HG03064 (cell line): Measurements from ENCODE around the gene CDC6.

ENCODE experiments used
- ATAC-seq: cut with Tn5 transposase; IDR thresholded peaks from one replicate; pipeline ENCODE4 v1.9.1; 2021; ENCODE audit warnings: low read depth; ENCODE audit not compliant: unreplicated experiment

Gene CDC6

DNA sequence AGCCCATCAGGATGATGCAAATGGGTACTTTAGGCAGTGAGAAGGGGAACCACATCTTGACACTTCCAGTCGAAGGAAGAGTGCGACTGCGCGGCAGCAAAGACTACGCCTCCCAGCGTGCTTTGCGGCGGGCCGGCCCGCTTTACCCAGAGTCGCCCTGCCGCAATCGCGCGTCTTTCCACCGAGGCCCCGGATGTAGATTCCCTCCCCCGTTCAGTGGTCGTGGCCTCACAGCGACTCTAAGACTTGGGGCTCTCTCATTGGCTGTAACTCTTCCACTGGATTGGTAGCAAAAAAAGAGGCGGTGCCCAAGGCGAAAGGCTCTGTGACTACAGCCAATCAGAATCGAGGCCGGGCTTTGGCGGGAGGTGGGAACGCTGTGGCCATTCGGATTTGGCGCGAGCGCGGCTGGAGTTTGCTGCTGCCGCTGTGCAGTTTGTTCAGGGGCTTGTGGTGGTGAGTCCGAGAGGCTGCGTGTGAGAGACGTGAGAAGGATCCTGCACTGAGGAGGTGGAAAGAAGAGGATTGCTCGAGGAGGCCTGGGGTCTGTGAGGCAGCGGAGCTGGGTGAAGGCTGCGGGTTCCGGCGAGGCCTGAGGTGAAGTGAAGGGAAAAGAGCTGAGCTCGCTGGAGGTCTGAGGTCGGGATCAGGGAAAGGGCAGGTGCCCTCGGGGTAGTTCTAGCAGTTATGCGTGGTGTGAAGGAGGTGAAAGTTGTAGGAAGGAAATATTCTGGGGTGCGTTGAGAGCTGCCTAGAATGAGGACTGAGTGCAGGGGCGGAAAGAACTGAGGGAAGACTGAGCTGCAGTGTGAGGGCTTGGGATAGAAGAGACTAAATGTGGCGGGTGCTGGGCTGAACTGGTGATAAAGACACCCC, at the start of gene CDC6:
Gene CDC6, plus strand, starts transcription at position 386 of the 876 bp plus-strand sequence. CDS start 1,542 bp downstream, outside the sequence.
- ATAC-seq = peak; percentile 88

DNA sequence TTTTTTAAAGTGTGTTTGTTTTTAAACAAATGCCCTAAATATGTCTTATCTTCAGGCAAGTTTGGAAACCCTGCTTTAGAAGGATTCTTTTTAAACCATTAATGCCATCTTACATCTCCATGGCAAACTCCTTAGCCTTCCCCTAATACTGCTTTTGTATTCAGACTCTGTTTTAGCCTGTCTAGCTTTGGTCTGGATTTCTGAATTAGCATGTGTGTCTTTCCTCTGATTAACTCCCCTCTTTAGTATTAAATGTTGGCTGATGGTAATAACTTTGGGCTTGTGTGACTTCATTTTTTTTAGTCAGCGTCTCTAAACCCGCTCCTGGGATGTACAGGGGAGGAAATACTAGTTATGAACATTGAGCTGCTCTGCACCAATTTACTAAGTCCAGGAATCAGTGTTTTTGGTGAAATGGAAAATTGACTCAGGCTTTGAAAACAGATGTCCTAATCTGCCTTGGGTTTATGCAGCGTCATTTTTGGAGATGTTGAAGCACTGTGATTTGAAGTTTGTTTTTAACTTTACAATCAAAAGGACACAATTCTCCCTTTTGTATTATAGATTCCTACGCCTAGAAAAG, 46.3 kb upstream of the CDC6 start:
- ATAC-seq = no peak

- ATAC-seq = no peak
These were observed 44.9 kb upstream of the CDC6 start for GRCh38 chr17:40242774-40243173.

GRCh38 chr17:40243761-40244160, 43.9 kb upstream of the CDC6 start:
- ATAC-seq = no peak

DNA sequence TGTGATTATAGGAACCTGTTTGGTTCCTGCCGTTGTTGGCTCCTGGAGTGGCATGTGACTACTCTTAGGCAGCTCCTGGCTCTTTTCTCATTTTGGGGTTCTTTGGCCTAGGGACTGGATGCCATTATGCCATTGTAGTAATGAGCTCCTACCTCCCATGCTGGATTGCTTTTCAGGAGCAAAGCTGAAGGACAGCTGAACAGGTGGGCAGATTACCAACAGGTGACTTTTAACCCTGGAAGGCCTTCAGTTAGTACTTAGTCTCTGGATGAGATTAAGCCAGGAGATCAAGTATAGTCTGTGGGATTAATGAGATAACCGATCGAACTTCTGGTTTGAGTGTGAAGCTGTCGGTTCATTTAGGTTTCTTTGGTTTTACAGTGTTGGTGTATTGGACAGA, 43.4 kb upstream of the CDC6 start:
- ATAC-seq = no peak

- ATAC-seq = no peak
These were observed 39.7 kb upstream of the CDC6 start for GRCh38 chr17:40247926-40248495.

- ATAC-seq = no peak
These were observed 39.2 kb upstream of the CDC6 start for GRCh38 chr17:40248507-40248906.

DNA sequence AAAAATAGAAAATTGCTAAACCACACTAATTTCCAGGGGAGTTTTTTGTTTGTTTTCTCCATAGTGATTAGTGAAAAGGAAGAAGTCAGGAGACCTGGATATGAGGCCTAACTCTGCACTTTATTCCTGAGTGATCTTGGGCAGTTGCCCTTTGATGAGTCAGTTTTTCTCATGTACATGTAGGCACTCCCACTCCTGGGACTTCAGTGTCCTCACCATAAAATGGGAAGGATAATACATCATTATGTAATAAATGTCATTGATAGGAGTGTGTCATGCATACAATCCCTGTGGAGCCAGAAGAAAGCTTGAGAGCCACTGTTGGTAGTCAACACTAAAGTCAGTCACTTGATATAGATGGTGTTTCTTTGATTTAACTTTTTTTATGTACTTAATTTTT, 36.1 kb upstream of the CDC6 start:
- ATAC-seq = no peak

DNA sequence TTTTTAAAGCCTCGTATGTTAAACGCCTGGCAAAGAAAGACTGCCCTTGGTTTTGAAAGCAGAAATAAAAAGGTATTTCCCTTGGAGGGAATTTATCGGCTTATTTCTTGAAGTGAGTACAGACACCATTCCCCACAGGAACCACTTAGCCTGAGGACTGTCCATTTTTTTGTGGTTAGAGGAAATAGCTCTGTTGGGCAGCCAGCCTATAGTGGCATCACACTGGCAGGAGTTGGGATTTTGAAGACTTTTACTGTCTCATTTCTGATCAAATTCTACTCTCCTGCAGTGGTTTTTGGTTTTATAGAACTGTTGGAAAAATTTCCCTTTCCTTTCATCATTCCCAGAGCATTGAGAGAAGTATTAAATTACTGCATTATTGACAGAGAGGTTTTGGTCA, 34.1 kb upstream of the CDC6 start:
- no peak for ATAC-seq

- no peak for ATAC-seq
These were observed 28.2 kb upstream of the CDC6 start for GRCh38 chr17:40259505-40259904.

GRCh38 chr17:40260528-40260927, 27.2 kb upstream of the CDC6 start:
- no peak for ATAC-seq

DNA sequence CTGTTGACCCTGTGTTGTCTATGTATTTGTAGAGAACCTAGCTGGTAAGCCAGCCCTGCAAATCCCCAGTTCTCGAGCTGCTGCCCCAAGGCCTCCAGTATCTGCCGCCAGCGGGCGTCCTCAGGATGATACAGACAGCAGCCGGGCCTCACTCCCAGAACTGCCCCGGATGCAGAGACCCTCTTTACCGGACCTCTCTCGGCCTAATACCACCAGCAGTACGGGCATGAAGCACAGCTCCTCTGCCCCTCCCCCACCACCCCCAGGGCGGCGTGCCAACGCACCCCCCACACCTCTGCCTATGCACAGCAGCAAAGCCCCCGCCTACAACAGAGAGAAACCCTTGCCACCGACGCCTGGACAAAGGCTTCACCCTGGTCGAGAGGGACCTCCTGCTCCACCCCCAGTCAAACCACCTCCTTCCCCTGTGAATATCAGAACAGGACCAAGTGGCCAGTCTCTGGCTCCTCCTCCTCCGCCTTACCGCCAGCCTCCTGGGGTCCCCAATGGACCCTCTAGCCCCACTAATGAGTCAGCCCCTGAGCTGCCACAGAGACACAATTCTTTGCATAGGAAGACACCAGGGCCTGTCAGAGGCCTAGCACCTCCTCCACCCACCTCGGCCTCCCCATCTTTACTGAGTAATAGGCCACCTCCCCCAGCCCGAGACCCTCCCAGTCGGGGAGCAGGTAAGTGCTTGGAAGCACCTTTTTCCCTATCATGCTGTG, 23.1 kb upstream of the CDC6 start:
- no peak for ATAC-seq

- no peak for ATAC-seq
These were observed 22.3 kb upstream of the CDC6 start for GRCh38 chr17:40265337-40265736.

- no peak for ATAC-seq
These were observed 20.8 kb upstream of the CDC6 start for GRCh38 chr17:40266882-40267281.

GRCh38 chr17:40268141-40268712, 19.5 kb upstream of the CDC6 start:
- ATAC-seq = no peak

DNA sequence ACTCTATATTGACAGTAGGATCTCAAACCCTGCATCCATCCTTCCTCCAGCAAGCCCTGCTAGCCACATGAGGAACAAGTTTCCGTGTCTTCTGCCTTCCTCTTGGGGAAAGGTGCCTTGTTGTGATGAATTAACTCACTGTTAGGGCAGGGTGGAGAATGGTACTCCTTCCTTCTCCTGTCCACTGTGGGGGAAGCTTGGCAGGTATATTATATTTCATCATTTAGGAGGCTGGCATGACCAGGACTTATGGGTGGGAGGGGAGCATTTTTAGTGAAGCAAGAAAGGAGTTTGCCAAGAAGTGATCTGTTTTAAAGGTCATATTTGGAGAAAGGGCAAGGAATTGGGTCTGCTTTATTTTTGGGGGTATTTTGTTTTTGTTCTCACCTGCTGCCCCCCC, 9.3 kb upstream of the CDC6 start:
- no peak for ATAC-seq

- no peak for ATAC-seq
These were observed 8.3 kb upstream of the CDC6 start for GRCh38 chr17:40279402-40279801.

DNA sequence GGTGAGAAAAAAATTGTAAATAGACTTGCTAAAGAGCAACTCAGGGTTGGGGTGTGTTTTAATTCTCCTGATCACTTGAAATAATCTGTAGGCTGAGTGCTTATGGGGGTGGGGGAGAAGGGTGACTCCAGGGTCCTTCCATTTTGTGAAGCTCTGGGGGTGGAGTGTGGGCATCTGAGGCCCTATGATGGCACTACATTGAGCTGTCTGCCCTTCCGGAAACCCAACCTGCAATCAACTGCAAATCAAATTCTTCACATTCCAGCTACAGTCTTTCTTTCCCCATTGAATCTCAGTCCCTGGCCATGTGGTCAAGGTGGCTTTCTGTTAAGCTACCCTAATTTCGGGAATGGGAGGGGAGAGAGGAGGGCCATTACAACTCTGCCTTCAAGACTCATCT, 6.0 kb upstream of the CDC6 start:
- no peak for ATAC-seq

- ATAC-seq = no peak
These were observed 4.0 kb upstream of the CDC6 start for GRCh38 chr17:40283662-40284061.

- ATAC-seq = no peak
These were observed 3.5 kb upstream of the CDC6 start for GRCh38 chr17:40284085-40284713.
